ENCODE results near the gene TRAF1. TPM values are rescaled to one million over a fixed set of nuclear protein-coding genes. Genes with fewer than 3 reads are reported as not detected.

The TRAF1 gene
- total RNA-seq, 4 donors from 2014 or later: 3.0 to 9.0 (median 6.1) TPM

DNA sequence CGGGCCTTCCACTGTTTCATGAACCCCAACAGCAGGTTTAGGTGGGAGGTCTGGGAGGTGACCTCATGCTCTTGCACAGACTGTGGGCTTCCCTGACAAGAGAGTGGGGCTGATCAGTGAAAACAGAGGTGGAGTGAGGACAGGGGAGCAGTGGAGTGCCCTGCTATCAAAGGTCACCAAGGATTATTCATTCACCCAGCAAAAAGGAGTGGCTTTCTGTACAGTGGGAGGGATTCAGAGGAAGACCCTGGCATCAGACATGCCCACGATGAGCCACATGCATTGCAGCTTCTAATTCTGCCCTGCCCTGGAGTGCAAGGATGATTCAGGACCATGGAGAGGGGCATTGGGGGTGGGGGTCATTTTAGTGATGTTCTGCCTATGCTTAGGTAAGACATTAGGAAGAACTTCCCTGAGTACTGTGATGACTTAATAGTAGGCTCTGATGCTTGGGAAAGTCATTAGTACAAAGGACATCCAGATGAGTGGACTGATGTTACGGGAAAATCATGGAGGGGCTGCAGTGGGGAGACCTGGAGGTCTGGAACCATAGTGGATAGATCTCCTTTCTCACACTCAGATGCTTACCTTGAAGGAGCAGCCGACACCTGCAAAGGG, 12.8 kb downstream of the TRAF1 start:
- TF ChIP-seq, protein P1, sequence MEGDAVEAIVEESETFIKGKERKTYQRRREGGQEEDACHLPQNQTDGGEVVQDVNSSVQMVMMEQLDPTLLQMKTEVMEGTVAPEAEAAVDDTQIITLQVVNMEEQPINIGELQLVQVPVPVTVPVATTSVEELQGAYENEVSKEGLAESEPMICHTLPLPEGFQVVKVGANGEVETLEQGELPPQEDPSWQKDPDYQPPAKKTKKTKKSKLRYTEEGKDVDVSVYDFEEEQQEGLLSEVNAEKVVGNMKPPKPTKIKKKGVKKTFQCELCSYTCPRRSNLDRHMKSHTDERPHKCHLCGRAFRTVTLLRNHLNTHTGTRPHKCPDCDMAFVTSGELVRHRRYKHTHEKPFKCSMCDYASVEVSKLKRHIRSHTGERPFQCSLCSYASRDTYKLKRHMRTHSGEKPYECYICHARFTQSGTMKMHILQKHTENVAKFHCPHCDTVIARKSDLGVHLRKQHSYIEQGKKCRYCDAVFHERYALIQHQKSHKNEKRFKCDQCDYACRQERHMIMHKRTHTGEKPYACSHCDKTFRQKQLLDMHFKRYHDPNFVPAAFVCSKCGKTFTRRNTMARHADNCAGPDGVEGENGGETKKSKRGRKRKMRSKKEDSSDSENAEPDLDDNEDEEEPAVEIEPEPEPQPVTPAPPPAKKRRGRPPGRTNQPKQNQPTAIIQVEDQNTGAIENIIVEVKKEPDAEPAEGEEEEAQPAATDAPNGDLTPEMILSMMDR (IDR thresholded peaks at IDR 0.05): no peak
- no peak for DNase-seq (ENCODE audit: low spot score)
- no peak for ATAC-seq (ENCODE audit: low FRiP score)

DNA sequence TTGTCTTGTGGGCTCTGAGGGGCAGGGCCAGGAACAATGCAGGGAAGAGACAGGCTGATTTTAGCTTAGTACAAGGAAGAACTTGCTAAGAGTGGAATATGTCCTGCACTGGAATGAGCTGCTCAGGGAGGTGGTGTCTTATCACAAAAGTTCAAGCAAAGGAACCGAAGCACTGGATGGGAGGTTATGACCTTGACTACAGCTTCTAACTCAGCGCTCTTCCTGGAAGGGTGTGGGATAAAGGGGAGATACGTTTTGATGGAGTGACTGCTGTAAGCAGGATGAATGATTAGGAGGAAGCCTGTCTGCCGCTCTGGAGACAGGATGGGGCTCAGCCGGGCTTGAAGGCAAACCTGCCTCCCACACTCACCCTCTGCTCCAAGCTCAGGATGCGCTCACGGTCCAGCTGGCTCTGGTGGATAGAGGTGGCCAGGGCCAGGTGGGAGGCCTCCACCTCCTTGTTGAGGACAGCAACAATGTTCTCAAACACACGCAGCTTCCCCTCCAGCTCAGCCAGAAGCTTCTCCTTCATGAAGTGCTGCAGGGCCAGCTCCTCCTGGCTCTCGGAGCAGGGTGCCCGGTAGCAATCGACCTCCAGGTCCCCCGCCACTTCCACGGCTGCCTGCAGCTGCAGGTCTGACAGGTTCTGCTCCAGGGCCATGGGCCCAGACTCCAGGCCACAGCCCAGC, 13.5 kb downstream of the TRAF1 start:
- ATAC-seq (ENCODE audit: low FRiP score): no peak
- no peak for DNase-seq (ENCODE audit: low spot score)
- TF ChIP-seq, protein P1 (IDR thresholded peaks at IDR 0.05): no peak

DNA sequence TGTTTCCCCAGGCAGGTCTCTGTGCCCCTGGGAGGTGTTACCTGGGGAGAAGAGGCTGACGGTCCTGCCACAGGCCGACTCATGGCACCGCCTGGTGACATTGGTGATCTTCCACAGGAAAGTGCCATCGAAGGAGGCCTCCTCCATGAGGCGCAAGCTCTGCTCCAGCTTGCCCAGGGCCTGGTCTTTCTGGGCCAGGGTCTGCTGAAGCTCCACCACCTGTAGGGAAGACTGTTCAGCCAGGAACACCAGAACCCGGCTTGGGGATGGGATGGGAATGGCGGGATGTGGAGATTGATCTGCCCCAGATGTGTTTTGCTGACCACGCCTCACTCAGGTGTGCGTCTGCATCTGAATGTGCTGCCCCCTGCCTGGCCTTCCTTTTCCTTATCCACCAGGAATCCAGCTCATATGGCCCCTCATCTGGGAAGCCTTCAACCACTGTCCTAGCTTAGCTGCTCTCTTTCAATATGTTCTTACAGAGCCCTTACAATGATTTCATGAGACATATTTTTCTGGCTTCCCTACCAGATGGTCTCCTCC, 15.2 kb downstream of the TRAF1 start:
- ATAC-seq (ENCODE audit: low FRiP score) (no peak), DNase-seq (ENCODE audit: low spot score) (no peak)
- TF ChIP-seq, protein P1 (IDR thresholded peaks at IDR 0.05): no peak

DNA sequence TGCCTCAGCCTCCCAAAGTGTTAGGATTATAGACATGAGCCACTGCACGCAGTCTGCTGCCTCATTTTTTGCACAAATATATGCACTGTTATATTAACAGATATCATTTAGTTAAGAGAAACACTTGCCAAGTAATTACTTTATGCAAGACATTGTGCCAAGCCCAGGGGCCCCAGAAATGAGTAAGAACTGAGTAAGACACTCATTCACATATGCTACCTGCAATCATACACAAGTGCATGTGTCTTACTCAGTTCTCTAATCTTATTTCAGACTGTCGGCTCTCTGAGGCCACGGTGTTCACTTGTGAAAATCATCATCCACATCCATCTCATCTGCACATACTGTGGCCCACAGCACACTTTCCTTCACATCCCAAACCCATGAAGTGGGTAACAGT, 16.0 kb downstream of the TRAF1 start:
- TF ChIP-seq, protein P1 (IDR thresholded peaks at IDR 0.05): no peak

DNA sequence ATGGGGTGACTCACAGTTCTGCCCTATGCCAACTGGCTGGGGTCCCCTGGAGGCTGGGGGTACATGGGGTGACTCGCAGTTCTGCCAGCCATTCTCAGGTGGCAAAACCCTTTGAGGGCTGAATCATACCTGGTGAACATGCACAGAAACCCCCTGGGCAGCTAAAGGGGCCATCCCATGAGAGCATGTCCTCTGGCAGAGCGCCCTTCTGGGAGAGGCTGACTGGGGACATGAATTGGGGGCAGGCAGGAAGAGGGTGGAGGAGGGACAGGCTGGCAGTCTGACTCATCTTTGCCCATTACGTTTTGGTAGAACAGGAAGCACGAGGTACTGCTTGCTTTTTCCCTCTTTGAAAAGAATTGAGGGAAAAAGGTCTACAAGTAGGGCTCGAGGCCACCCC, 16.7 kb downstream of the TRAF1 start:
- TF ChIP-seq, protein P1 (IDR thresholded peaks at IDR 0.05): no peak
- DNase-seq (ENCODE audit: low spot score): no peak
- ATAC-seq (ENCODE audit: low FRiP score): no peak

More for the DNA sequence above, 16.0 kb downstream of the TRAF1 start:
- ATAC-seq (ENCODE audit: low FRiP score) (no peak), DNase-seq (ENCODE audit: low spot score) (no peak)

DNA sequence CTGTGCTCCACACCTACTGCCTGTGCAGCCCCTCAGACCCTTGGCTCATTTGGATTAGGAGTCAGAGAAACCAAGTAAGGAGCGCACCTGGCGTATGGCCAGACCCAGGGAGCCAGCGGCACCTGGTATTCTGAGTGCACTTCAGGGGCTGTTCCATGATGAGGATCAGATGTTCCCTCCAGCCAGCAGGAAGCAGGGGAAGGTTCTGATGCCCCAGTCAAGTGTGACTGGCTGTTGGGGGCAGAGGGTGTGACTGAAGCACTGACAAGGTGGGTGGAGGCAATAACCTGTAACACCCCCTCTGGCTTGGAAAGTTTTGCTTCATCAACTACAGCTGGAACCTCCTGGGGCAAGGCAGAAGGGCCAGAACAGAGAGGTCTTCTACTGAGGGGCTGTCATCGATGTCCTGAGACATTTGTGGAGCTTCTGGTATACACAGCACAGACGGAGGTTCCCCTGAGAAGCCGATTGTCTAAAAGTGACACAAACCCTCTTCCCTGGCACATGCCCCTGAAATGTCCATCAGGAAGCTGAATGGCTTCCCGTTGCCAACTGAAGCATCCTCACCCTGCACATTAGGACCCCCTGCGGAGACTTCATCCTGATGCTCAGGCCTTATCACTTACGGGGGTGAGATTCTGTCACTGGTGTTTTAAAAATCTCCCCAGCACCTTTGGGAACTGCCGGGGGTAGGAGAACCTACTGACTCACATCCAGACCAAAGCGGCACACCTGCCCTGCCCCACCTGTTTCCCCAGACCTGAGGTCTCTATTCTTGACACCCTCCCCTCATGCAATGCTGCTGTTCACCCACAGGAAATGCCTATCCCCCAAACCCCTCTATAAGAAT, 21.1 kb downstream of the TRAF1 start:
- TF ChIP-seq, protein P1 (IDR thresholded peaks at IDR 0.05): no peak
- DNase-seq (ENCODE audit: low spot score) (no peak), ATAC-seq (ENCODE audit: low FRiP score) (no peak)
